Right lobe of liver (tissue), 4 donors: ENCODE results near the gene TAS2R1.

Experiments
- CTCF ChIP-seq, 4 donors: fragments of 200-600 bp in 3 of 4; fragments of 450-650 bp in 1 of 4; IDR thresholded peaks; one replicate each; pipeline versions ENCODE4 v1.5.1 to v1.8.0; 2016 to 2022; ENCODE audit warnings: antibody characterized with exemption in 4 of 4, mild to moderate bottlenecking in 2 of 4
- POLR2A ChIP-seq: fragments of 450-650 bp; IDR thresholded peaks from one replicate; pipeline ENCODE4 v1.6.1; 2017; ENCODE audit warnings: antibody characterized with exemption, mild to moderate bottlenecking
- donor health status: DM: no; HTN: no; CAD: no.
- donor health status: DM: no; HTN: no; CAD: no.
- donor health status: DM: no; HTN: yes; CAD: no.

DNA sequence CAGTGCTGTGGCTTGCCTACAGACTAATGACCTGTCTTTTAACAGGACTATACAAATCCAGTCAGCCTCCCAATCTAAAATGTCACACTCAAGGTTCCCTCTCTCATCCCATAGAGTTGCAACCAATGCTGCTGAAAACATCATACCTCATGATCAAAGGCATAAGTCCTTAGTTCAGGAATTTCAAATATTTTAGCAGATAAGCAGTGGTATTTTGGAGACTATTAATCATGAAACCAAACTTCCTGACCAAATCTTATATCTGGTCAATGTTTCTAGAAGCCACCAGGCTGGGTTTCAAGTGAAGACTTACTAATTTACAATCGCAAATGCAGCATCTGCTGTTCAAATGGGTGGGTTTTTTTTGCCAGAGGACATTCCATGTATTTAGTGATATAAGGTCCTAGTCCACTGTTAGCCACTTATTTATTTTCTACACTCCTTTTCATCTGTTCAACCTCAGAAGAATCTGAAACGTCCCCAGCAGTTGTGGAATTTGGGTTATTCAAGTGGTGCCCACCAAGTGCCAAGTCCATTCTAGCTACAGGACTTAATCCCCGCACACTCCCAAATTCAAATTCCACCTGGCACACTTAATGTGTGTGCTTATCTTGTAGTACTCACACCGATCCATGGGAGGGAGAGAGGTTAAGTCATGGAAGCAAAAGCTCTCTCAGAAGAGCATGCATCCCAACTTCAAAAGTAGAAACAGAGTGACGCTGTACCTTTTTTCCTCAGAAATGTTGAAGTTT, 5.8 kb downstream of the TAS2R1 start:
- TF ChIP-seq CTCF (IDR thresholded peaks at IDR 0.05) (no peak), POLR2A (no peak)
